ENCODE data around the gene COPE.

COPE gene

GRCh38 chr19:18893587-18894253 is 25.5 kb downstream of the COPE start:
- DNase-seq: no peak

GRCh38 chr19:18889949-18890745 is 29.0 kb downstream of the COPE start:
- no peak for DNase-seq

- no peak for DNase-seq
Measured at GRCh38 chr19:18886972-18887371, 32.2 kb downstream of the COPE start.

GRCh38 chr19:18883526-18884304 is 35.5 kb downstream of the COPE start:
- no peak for DNase-seq

GRCh38 chr19:18881491-18881890 is 37.7 kb downstream of the COPE start:
- no peak for DNase-seq

GRCh38 chr19:18879579-18880373 is 39.4 kb downstream of the COPE start:
- DNase-seq: no peak

- DNase-seq: no peak
Measured at GRCh38 chr19:18878858-18879578, 40.2 kb downstream of the COPE start.

GRCh38 chr19:18878058-18878797 is 41.0 kb downstream of the COPE start:
- DNase-seq: no peak

- DNase-seq: no peak
Measured at GRCh38 chr19:18876865-18877264, 42.3 kb downstream of the COPE start.

- no peak for DNase-seq
Measured at GRCh38 chr19:18875726-18876125, 43.5 kb downstream of the COPE start.

- no peak for DNase-seq
Measured at GRCh38 chr19:18871543-18871942, 47.6 kb downstream of the COPE start.

GRCh38 chr19:18870531-18871172 is 48.5 kb downstream of the COPE start:
- DNase-seq: no peak

- DNase-seq: no peak
Measured at GRCh38 chr19:18869781-18870530, 49.2 kb downstream of the COPE start.

- no peak for DNase-seq
Measured at GRCh38 chr19:18869023-18869618, 50.1 kb downstream of the COPE start.

GRCh38 chr19:18868380-18869022 is 50.7 kb downstream of the COPE start:
- no peak for DNase-seq

- no peak for DNase-seq
Measured at GRCh38 chr19:18867751-18868150, 51.4 kb downstream of the COPE start.

- DNase-seq: no peak
Measured at GRCh38 chr19:18867199-18867598, 52.0 kb downstream of the COPE start.

GRCh38 chr19:18866800-18867123 is 52.4 kb downstream of the COPE start:
- no peak for DNase-seq
